OCI-LY7 (cell line): Measurements from ENCODE around the gene CPNE5.

ENCODE experiments used
- CTCF ChIP-seq: fragments of 200-600 bp; sonication (generic); conservative IDR thresholded peaks from 2 replicates; pipeline ENCODE4 v1.5.1; 2014; ENCODE audit warnings: mild to moderate bottlenecking, antibody characterized with exemption, low read length, moderate library complexity, mixed read lengths
- EZH2phosphoT487 ChIP-seq: fragments of 200-600 bp; sonication (generic); IDR thresholded peaks from 2 replicates; pipeline ENCODE4 v1.6.1; 2018; ENCODE audit warnings: low read depth, borderline replicate concordance, mild to moderate bottlenecking, mixed run types, antibody characterized with exemption, low read length, moderate library complexity, mixed read lengths

GRCh38 chr6:36744304-36744673 lies 95.0 kb downstream of the CPNE5 start:
- no peak for TF ChIP-seq CTCF
- no peak for TF ChIP-seq EZH2phosphoT487
